PC-3 (cell line): ENCODE results near the gene PAFAH2. TPM values are rescaled to one million over a fixed set of nuclear protein-coding genes. Genes with fewer than 3 reads are reported as not detected.

Experiments used
- total RNA-seq: library from RNA; depleted of rRNA; stranded (reverse); fragments of >200 nt; gene quantifications from 2 replicates; pipeline ENCODE4 v1.2.3, GENCODE V29; 2014; rRNA removed

PAFAH2 gene
- total RNA-seq, 1 experiment from 2014 or later: 9.0 TPM

Other genes with a start within 250 kb of the PAFAH2 start
- gene SELENON, start 197.9 kb downstream of the PAFAH2 start, total RNA-seq: 38.6 and 43.7 TPM in 2 replicates
- 32.3 and 35.6 TPM in 2 replicates for gene MTFR1L, start 178.1 kb downstream of the PAFAH2 start, total RNA-seq
- 17.6 and 22.2 TPM in 2 replicates for gene AUNIP, start 138.6 kb downstream of the PAFAH2 start, total RNA-seq
- gene PAQR7, start 122.4 kb downstream of the PAFAH2 start, total RNA-seq: 6.4 and 7.2 TPM in 2 replicates
- 177 and 206 TPM in 2 replicates for gene STMN1, start 91.6 kb downstream of the PAFAH2 start, total RNA-seq
- 0.26 TPM in 1 of 2 replicates, not detected in the other for gene EXTL1, start 23.7 kb upstream of the PAFAH2 start, total RNA-seq
- gene SLC30A2, start 48.1 kb upstream of the PAFAH2 start, total RNA-seq: 0.07 TPM in 1 of 2 replicates, not detected in the other
- gene TRIM63, start 69.6 kb upstream of the PAFAH2 start, total RNA-seq: not detected in 2 replicates
- gene PDIK1L, start 113.8 kb upstream of the PAFAH2 start, total RNA-seq: 4.1 and 5.2 TPM in 2 replicates
- not detected in 2 replicates for gene FAM110D, start 161.0 kb upstream of the PAFAH2 start, total RNA-seq
- gene C1orf232, start 170.9 kb upstream of the PAFAH2 start, total RNA-seq: not detected in 2 replicates
- 155 and 165 TPM in 2 replicates for gene ZNF593, start 171.8 kb upstream of the PAFAH2 start, total RNA-seq
- gene ZNF593OS, start 173.8 kb upstream of the PAFAH2 start, total RNA-seq: not detected in 2 replicates
- gene CNKSR1, start 179.4 kb upstream of the PAFAH2 start, total RNA-seq: 32.1 and 34.5 TPM in 2 replicates
- not detected in 2 replicates for gene CATSPER4, start 192.5 kb upstream of the PAFAH2 start, total RNA-seq
- 30.6 and 30.8 TPM in 2 replicates for gene CEP85, start 236.1 kb upstream of the PAFAH2 start, total RNA-seq